Thoracic aorta (tissue), 2 donors: Measurements from ENCODE around the gene BARX2. TPM values are rescaled to one million over a fixed set of nuclear protein-coding genes. Genes with fewer than 3 reads are reported as not detected.

Source experiments
- ATAC-seq: fragments of 150-250 bp; one replicate; pipeline ENCODE4 v1.8.0; 2017; ENCODE audit warnings: low read depth; ENCODE audit not compliant: insufficient number of reproducible peaks, low FRiP score
- DNase-seq: peaks from one replicate; pipeline ENCODE4 v3.0.0-alpha.2; 2020; ENCODE audit warnings: low spot score
- H3K27ac ChIP-seq, 2 donors: fragments of 200-600 bp; sonication (generic); 1 replicate in 1 of 2; 2 replicates in 1 of 2; pipeline ENCODE4 v1.5.1; 2016; ENCODE audit warnings: mild to moderate bottlenecking in 2 of 2, moderate library complexity in 2 of 2
- H3K27me3 ChIP-seq: fragments of 200-600 bp; sonication (generic); replicated peaks from 2 replicates; pipeline ENCODE4 v1.6.0; 2016; ENCODE audit warnings: mild to moderate bottlenecking; ENCODE audit not compliant: insufficient read depth
- H3K36me3 ChIP-seq: fragments of 200-600 bp; sonication (generic); one replicate; pipeline ENCODE4 v1.5.1; 2016
- H3K4me1 ChIP-seq, 2 donors: fragments of 200-600 bp; sonication (generic); 1 replicate in 1 of 2; 2 replicates in 1 of 2; pipeline versions ENCODE4 v1.5.1 to v1.6.0; 2016; ENCODE audit warnings: low read depth in 2 of 2, mild to moderate bottlenecking in 1 of 2; ENCODE audit not compliant: control insufficient read depth in 1 of 2
- H3K4me3 ChIP-seq: fragments of 200-600 bp; sonication (generic); 2 replicates; pipeline ENCODE4 v1.5.1; 2016; ENCODE audit warnings: mild to moderate bottlenecking
- H3K9me3 ChIP-seq: fragments of 200-600 bp; sonication (generic); 2 replicates; pipeline ENCODE4 v1.5.1; 2016
- total RNA-seq, 2 donors: library from RNA; depleted of rRNA; stranded (reverse); fragments of >200 nt; gene quantifications; one replicate each; pipeline versions ENCODE4 v1.1.0 to v1.2.3, GENCODE V29; 2016
- TF ChIP-seq, protein P1 (sequence below): fragments of 200-600 bp; sonication (generic); IDR thresholded peaks from one replicate; pipeline ENCODE4 v1.5.1; 2019; ENCODE audit warnings: antibody characterized with exemption

Gene BARX2
- total RNA-seq, 2 donors from 2014 or later, result not detected

DNA sequence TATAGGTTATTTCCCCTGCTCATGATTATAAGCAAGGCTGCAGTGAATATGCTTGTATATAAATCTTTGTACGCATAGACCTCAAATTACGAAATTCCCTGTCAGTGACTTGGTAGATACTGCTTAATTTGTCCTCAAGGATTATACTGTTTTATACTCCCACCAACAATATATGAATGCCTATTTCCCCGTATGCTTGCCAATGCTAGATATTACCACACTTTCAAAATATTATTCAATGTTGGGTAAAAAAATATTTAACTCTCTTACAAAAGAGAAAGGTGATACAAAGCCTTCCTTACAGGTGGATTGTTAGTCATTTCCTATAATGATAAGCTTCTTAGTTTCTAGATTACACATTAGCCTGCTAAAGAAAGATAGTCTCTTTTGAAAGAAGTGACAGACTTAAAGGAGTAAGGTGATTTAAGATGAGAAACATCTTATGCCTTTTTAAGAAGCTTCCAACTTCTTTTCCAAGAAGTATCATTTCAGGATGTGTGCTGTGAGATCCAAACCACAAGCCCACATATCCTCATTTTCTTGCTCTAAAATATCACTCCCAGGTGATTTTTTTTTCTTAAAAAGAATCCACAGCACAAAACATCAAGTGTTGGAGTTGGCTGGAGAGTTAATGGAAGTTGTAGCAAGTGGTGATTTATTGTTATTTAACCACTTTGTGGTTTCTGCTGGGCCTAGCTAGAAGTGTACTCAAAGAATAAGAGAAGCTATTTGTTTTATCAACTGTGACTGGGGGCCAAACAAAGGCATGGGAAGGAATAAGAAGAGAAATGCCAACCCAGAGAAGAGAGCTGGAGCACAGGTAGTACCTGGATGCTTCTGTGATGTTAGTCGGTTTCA, 59.2 kb downstream of the BARX2 start:
- ATAC-seq, result no peak
- Histone ChIP-seq H3K4me1 (no peaks in the 10 kb centered on the region), H3K27ac (no peak overlapping the region)

DNA sequence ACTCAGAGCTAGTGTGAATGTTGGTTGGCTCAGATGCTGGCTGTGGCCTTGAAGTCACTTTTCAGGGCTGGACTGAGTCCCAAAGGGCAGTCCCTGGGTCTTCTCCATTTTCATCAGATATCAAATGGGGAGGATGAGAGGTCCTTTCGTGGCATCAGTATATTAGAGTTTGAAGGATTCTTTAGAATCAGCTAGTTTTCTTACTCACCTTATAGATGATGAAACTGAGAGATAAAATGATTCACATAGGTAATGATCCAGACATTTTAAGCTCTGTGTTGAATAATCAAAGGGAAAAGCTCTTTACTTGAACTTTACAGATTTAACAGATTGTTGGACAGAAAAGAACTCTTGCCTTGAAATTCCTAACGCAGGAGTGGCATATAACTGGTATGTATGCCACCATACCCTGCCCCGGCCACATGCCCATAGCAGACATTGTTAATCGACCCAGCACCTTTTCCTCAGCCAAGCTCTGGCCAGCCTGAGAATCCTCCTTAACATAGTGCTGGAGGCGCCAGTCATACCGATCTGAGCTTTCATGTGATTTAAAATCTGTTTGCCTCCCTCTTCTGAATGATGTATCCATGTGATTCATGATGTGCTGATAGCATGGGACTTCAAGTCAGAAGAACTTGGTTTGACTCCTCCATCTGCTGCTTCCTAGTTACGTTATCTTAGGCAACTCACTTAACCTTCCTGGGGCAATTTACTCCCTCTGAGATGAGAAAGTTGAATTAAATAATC, 60.0 kb downstream of the BARX2 start:
- TF ChIP-seq, protein P1, sequence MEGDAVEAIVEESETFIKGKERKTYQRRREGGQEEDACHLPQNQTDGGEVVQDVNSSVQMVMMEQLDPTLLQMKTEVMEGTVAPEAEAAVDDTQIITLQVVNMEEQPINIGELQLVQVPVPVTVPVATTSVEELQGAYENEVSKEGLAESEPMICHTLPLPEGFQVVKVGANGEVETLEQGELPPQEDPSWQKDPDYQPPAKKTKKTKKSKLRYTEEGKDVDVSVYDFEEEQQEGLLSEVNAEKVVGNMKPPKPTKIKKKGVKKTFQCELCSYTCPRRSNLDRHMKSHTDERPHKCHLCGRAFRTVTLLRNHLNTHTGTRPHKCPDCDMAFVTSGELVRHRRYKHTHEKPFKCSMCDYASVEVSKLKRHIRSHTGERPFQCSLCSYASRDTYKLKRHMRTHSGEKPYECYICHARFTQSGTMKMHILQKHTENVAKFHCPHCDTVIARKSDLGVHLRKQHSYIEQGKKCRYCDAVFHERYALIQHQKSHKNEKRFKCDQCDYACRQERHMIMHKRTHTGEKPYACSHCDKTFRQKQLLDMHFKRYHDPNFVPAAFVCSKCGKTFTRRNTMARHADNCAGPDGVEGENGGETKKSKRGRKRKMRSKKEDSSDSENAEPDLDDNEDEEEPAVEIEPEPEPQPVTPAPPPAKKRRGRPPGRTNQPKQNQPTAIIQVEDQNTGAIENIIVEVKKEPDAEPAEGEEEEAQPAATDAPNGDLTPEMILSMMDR, result no peak
- ATAC-seq (no peak), DNase-seq (no peak)
- no peaks in the 10 kb centered on the region for H3K4me1 ChIP-seq
- H3K9me3 ChIP-seq, result no peaks in the 10 kb centered on the region
- H3K4me3 ChIP-seq, result no peak overlapping the region
- H3K27ac ChIP-seq, result no peak overlapping the region
- no peaks in the 10 kb centered on the region for H3K27me3 ChIP-seq
- H3K36me3 ChIP-seq, result no peaks in the 10 kb centered on the region

More for the DNA sequence above, 59.2 kb downstream of the BARX2 start:
- H3K9me3 ChIP-seq, result no peaks in the 10 kb centered on the region
- no peaks in the 10 kb centered on the region for H3K27me3 ChIP-seq
- no peak overlapping the region for H3K4me3 ChIP-seq
- no peaks in the 10 kb centered on the region for H3K36me3 ChIP-seq
- TF ChIP-seq, protein P1, result no peak
- no peak for DNase-seq

DNA sequence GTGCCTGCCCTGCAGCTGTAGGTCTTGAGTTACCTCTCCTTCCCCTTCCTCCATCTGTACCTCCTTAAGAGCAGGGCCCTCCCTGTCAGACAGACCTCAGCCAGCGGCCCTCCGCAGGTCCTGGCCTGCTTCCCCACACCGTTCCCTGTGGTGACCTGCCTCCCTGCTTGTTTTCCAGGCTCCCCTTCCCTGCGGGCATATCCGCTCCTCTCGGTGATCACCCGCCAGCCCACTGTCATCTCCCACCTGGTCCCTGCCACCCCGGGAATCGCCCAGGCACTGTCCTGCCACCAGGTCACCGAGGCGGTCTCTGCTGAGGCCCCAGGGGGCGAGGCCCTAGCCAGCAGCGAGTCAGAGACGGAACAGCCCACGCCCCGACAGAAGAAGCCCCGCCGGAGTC, 60.9 kb downstream of the BARX2 start:
- TF ChIP-seq, protein P1, result no peak
- no peak overlapping the region for H3K4me3 ChIP-seq
- no peaks in the 10 kb centered on the region for H3K27me3 ChIP-seq
- no peaks in the 10 kb centered on the region for H3K9me3 ChIP-seq
- no peaks in the 10 kb centered on the region for H3K36me3 ChIP-seq
- H3K4me1 ChIP-seq, result no peaks in the 10 kb centered on the region
- ATAC-seq (no peak), DNase-seq (no peak)
- H3K27ac ChIP-seq, result no peak overlapping the region

DNA sequence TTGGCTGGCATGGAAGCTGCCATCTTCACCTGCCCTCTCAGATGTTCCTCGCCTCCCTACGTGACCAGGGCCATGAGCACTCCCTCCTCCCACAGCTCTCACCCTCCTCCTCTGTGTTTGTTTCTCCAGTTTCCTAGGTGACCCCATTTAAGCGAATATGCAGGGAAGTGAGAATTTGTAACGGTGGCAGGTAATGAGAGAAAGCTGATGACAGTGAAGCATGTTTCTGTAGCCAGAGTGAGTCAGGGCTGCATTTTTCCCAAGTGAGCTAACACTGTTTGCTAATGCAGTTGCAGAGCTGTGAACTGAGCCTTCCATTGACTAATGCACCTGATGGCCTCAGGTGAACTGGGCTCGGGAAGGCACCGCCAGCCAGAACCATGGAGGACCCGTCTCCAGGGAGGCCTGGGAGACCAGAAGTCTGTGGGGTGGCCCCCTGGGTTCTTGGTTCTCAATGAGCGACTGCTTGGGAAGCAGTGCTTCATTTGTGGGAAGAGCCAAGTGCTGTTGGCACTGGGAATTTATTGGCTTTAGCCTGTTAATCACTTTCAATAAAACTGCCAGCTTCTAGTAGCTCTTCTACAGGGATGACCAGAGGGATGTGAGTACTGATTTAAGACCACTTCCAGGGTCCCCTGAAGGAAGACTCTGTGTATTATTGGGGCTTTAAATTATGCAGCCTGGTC, 64.5 kb downstream of the BARX2 start:
- Histone ChIP-seq H3K9me3 (no peaks in the 10 kb centered on the region), H3K27me3 (no peaks in the 10 kb centered on the region), H3K27ac (no peak overlapping the region), H3K4me3 (no peak overlapping the region), H3K36me3 (no peaks in the 10 kb centered on the region), H3K4me1 (no peaks in the 10 kb centered on the region)
- TF ChIP-seq, protein P1, result no peak
- no peak for ATAC-seq
- no peak for DNase-seq

DNA sequence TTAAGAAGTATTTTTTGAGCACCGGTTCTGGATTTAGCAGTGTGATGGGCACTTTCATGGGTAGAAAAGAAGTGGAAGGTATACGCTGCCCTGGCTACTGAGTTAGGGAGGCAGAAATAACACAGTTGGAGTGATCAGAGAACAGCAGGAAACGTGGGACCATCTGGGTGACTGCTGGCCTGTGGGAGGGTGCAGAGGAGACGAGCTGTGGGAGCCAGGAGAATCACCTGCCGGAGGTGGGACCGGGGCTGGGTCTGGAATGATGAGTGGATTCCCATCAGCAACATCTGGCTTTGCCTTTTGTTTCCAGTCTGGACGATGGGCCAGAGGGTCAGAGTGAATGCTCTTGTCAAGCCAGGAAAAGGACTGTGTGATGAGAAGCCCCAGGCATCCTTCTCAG, 66.5 kb downstream of the BARX2 start:
- Histone ChIP-seq H3K36me3 (no peaks in the 10 kb centered on the region), H3K4me3 (no peak overlapping the region), H3K27me3 (no peaks in the 10 kb centered on the region), H3K4me1 (no peaks in the 10 kb centered on the region), H3K9me3 (no peaks in the 10 kb centered on the region), H3K27ac (no peak overlapping the region)
- no peak for DNase-seq
- TF ChIP-seq, protein P1, result no peak
- no peak for ATAC-seq
